Neutrophil (primary cell): ENCODE data around the gene EXOC3L1.

Experiments used
- H3K27ac ChIP-seq: fragments of 200-600 bp; sonication (generic); 2 replicates; pipeline ENCODE4 v1.5.1; 2016; ENCODE audit warnings: mild to moderate bottlenecking, moderate library complexity
- H3K27me3 ChIP-seq: fragments of 200-600 bp; sonication (generic); 2 replicates; pipeline ENCODE4 v1.6.0; 2016; ENCODE audit warnings: mild to moderate bottlenecking
- H3K36me3 ChIP-seq: fragments of 200-600 bp; sonication (generic); 2 replicates; pipeline ENCODE4 v1.5.1; 2017
- H3K4me1 ChIP-seq, 2 experiments: fragments of 200-600 bp in 1 of 2; sonication (generic) in 1 of 2; 1 replicate in 1 of 2; 2 replicates in 1 of 2; pipeline versions ENCODE4 v1.5.1 to v1.6.1; 2013 to 2016; ENCODE audit warnings: low read depth in 1 of 2, low read length in 1 of 2, mild to moderate bottlenecking in 1 of 2, moderate library complexity in 1 of 2; ENCODE audit not compliant: control insufficient read depth in 1 of 2, insufficient read depth in 1 of 2
- H3K4me3 ChIP-seq, 2 experiments: fragments of 200-600 bp in 1 of 2; sonication (generic) in 1 of 2; 1 replicate in 1 of 2; 2 replicates in 1 of 2; pipeline ENCODE4 v1.5.1; 2013 to 2016; ENCODE audit warnings: low read depth in 1 of 2, low read length in 1 of 2, mild to moderate bottlenecking in 1 of 2, moderate library complexity in 1 of 2
- H3K9me3 ChIP-seq: fragments of 200-600 bp; sonication (generic); 2 replicates; pipeline ENCODE4 v1.5.1; 2016
- CTCF ChIP-seq: fragments of 200-600 bp; sonication (generic); IDR thresholded peaks from 2 replicates; pipeline ENCODE4 v1.5.1; 2016; ENCODE audit warnings: antibody characterized with exemption

The EXOC3L1 gene

GRCh38 chr16:67198238-67198734 is 8.3 kb upstream of the EXOC3L1 start:
- no peak overlapping the region for H3K4me3 ChIP-seq
- peak overlapping the region; percentile 6 for H3K27ac ChIP-seq
- H3K9me3 ChIP-seq, result no peaks in the 10 kb centered on the region
- H3K36me3 ChIP-seq, result peaks cover 92% of the 10 kb centered on the region
- H3K4me1 ChIP-seq, result peaks cover 3 to 8% of the 10 kb centered on the region in 2 experiments
- no peak for TF ChIP-seq CTCF
- H3K27me3 ChIP-seq, result no peaks in the 10 kb centered on the region

- TF ChIP-seq CTCF, result no peak
- Histone ChIP-seq H3K27ac (no peak overlapping the region), H3K9me3 (no peaks in the 10 kb centered on the region), H3K36me3 (peaks cover 91% of the 10 kb centered on the region), H3K4me1 (peaks cover 9 to 14% of the 10 kb centered on the region in 2 experiments), H3K4me3 (no peak overlapping the region), H3K27me3 (no peaks in the 10 kb centered on the region)
Measured at GRCh38 chr16:67197704-67198103, 7.8 kb upstream of the EXOC3L1 start.

- Histone ChIP-seq H3K9me3 (no peaks in the 10 kb centered on the region), H3K27me3 (no peaks in the 10 kb centered on the region), H3K27ac (no peak overlapping the region), H3K36me3 (peaks cover 83% of the 10 kb centered on the region), H3K4me1 (peaks cover 15 to 20% of the 10 kb centered on the region in 2 experiments), H3K4me3 (no peak overlapping the region)
- TF ChIP-seq CTCF, result no peak
Measured at GRCh38 chr16:67196881-67197280, 6.9 kb upstream of the EXOC3L1 start.

GRCh38 chr16:67195676-67196075 is 5.7 kb upstream of the EXOC3L1 start:
- Histone ChIP-seq H3K4me3 (no peak overlapping the region), H3K27ac (no peak overlapping the region), H3K36me3 (peaks cover 74% of the 10 kb centered on the region), H3K4me1 (peaks cover 21 to 26% of the 10 kb centered on the region in 2 experiments), H3K27me3 (no peaks in the 10 kb centered on the region), H3K9me3 (no peaks in the 10 kb centered on the region)
- TF ChIP-seq CTCF, result no peak

- no peak overlapping the region for H3K27ac ChIP-seq
- TF ChIP-seq CTCF, result no peak
- H3K9me3 ChIP-seq, result no peaks in the 10 kb centered on the region
- peaks cover 60% of the 10 kb centered on the region for H3K36me3 ChIP-seq
- H3K27me3 ChIP-seq, result no peaks in the 10 kb centered on the region
- H3K4me1 ChIP-seq, result peaks cover 21 to 26% of the 10 kb centered on the region in 2 experiments
- H3K4me3 ChIP-seq, result no peak overlapping the region
Measured at GRCh38 chr16:67194260-67194659, 4.3 kb upstream of the EXOC3L1 start.

- no peak for TF ChIP-seq CTCF
- Histone ChIP-seq H3K9me3 (no peaks in the 10 kb centered on the region), H3K27me3 (no peaks in the 10 kb centered on the region), H3K36me3 (peaks cover 52% of the 10 kb centered on the region), H3K4me3 (peak overlapping the region in 1 of 2 experiments; percentile 97), H3K4me1 (peaks cover 21 to 26% of the 10 kb centered on the region in 2 experiments), H3K27ac (peak overlapping the region; percentile 81)
Measured at GRCh38 chr16:67193536-67193935, 3.6 kb upstream of the EXOC3L1 start.
